Measurements from ENCODE around the gene NUAK2.

DNA sequence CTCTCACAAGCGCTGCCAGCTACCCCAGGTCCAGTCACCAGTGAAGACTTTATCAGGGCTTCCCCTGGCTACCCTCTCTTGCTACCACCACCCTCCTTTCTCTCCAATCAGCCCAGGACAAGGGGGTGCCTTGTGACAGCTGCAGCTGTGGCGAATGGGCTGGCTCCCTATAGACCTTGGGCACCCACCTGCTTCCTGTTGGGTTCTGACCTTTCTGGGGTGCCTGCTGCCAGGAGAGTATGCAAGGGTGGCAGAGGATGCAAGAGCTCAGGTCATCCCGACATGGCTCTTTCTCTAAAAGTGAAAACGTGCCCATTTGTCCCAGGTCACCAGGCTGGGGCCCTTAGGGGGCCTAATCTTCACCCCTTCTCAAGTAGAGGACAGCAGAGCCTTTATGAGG, 28.6 kb upstream of the NUAK2 start:
- no peak for TF ChIP-seq GABPA (IDR thresholded peaks at IDR 0.05 in 1 of 2, conservative IDR thresholded peaks at IDR 0.05 in 1 of 2)
- TF ChIP-seq, protein P1, sequence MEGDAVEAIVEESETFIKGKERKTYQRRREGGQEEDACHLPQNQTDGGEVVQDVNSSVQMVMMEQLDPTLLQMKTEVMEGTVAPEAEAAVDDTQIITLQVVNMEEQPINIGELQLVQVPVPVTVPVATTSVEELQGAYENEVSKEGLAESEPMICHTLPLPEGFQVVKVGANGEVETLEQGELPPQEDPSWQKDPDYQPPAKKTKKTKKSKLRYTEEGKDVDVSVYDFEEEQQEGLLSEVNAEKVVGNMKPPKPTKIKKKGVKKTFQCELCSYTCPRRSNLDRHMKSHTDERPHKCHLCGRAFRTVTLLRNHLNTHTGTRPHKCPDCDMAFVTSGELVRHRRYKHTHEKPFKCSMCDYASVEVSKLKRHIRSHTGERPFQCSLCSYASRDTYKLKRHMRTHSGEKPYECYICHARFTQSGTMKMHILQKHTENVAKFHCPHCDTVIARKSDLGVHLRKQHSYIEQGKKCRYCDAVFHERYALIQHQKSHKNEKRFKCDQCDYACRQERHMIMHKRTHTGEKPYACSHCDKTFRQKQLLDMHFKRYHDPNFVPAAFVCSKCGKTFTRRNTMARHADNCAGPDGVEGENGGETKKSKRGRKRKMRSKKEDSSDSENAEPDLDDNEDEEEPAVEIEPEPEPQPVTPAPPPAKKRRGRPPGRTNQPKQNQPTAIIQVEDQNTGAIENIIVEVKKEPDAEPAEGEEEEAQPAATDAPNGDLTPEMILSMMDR (IDR thresholded peaks at IDR 0.05; ENCODE audit: low read depth, low read length, missing input control), result no peak
- no peak for TF ChIP-seq YY1 (IDR thresholded peaks at IDR 0.05)
